CD4-positive, alpha-beta T cell treated with Interleukin-15 for 1 hour (primary cell): Measurements from ENCODE around the gene PCED1B.
"Not testable (repeated sequence)": the region's sequence is repeated elsewhere in the genome, so short reads cannot be mapped to it uniquely, and the experiment has no call there.

Experiments
- DNase-seq: peaks from one replicate; pipeline ENCODE4 v3.0.0-alpha.2; 2020

The PCED1B gene

GRCh38 chr12:47079468-47079980, at the start of gene PCED1B, which contains the start of gene AMIGO2:
Gene PCED1B (plus strand): TSS chr12:47079621. CDS start chr12:47235064, 155,443 bp downstream.
Gene AMIGO2 (minus strand): TSS chr12:47079959. CDS start chr12:47079002, 957 bp downstream.
- DNase-seq: peak; percentile 63

GRCh38 chr12:47029903-47030302, 49.5 kb upstream of the PCED1B start:
- DNase-seq: no peak

DNA sequence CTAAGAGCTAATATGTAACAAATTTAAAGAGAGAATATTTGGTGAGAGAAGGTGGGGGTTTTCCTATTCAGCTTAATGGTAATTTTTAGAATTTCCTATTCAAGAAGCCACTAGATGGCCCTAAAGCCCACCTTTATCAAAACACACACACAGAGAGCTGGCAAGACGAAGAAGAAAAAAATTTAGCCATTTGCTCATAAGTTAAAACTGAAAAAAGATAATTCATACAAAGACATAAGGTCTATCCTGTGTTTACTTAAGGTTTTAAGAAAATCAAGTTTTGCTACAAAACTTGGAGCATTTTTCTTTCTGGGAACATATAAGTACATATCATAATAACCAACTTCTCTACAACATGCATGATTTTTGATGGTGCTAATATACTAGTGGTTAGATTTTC, 46.8 kb upstream of the PCED1B start:
- DNase-seq: no peak

- DNase-seq: no peak
Observed at GRCh38 chr12:47033081-47033480, 46.3 kb upstream of the PCED1B start.

- no peak for DNase-seq
Observed at GRCh38 chr12:47033789-47034555, 45.4 kb upstream of the PCED1B start.

- DNase-seq: no peak
Observed at GRCh38 chr12:47034661-47035060, 44.8 kb upstream of the PCED1B start.

- no peak for DNase-seq
Observed at GRCh38 chr12:47035484-47035883, 43.9 kb upstream of the PCED1B start.

DNA sequence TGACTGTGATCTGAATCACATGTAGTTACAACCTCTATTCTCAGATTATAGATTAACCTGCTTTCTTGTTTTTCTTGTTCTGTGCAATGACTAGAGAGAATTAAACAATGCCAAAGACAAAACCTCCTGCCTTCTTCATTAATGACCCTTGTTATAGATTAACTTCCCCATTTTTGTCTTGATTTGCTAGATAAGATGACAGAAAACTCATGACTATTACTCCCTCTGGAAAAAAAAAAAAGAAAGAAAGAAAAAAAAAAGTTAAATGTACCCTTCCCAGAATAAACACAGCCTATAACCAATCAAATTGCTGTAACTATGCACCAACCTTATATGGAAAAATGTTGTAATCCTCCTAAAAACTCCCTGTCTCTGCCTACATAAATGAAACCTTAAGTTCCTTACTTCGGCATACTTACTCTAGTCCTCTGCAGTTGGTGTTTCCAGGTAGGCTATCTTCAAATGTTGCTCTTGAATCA, 41.1 kb upstream of the PCED1B start:
- no peak for DNase-seq

- no peak for DNase-seq
Observed at GRCh38 chr12:47039079-47039478, 40.3 kb upstream of the PCED1B start.

- no peak for DNase-seq
Observed at GRCh38 chr12:47039756-47040155, 39.7 kb upstream of the PCED1B start.

- DNase-seq: no peak
Observed at GRCh38 chr12:47041327-47041726, 38.1 kb upstream of the PCED1B start.

- no peak for DNase-seq
Observed at GRCh38 chr12:47048541-47048940, 30.9 kb upstream of the PCED1B start.

DNA sequence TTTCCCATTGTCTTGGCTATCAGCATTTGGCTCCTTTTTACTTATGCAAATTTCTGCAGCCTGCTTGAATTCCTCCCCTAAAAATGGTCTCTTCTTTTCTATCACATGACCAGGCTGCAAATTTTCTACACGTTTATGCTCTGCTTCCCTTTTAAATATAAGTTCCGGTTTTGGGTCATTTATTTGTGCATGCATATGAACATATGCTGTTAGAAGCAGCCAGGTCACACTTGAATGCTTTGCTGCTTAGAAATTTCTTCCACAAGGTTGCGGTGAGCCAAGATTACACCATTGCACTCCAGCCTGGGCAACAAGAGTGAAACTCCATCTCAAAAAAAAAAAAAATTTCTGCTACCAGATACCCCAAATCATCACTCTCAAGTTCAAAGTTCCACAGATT, 28.1 kb upstream of the PCED1B start:
- not testable (repeated sequence) for DNase-seq

GRCh38 chr12:47052274-47052673, 27.1 kb upstream of the PCED1B start:
- DNase-seq: no peak

DNA sequence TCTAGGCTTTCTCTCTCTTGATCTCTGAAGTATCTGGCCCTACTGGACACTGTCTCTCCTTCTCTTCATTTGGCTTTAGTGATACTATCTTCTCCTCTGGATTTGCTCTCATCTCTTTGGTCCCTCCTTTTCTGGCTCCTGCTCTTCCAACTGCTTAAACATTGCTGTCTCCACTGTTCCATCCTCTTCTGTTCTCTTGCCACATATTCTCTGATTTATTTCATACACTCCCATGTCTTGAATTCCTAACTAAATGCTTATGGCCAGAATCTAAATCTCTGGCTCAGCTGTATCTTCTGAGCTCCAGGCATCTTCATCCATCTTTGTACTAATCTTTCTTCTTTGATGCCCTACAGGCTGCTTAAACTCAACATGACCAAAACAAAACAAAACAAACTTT, 25.5 kb upstream of the PCED1B start:
- DNase-seq: no peak

- DNase-seq: no peak
Observed at GRCh38 chr12:47054659-47055058, 24.8 kb upstream of the PCED1B start.

- DNase-seq: not testable (repeated sequence)
Observed at GRCh38 chr12:47055856-47056255, 23.6 kb upstream of the PCED1B start.

- not testable (repeated sequence) for DNase-seq
Observed at GRCh38 chr12:47056944-47057343, 22.5 kb upstream of the PCED1B start.

DNA sequence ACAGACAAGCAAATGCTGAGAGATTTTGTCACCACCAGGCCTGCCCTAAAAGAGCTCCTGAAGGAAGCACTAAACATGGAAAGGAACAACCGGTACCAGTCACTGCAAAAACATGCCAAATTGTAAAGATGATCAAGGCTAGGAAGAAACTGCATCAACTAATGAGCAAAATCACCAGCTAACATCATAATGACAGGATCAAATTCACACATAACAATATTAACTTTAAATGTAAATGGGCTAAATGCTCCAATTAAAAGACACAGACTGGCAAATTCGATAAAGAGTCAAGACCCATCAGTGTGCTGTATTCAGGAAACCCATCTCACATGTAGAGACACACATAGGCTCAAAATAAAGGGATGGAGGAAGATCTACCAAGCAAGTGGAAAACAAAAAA, 20.8 kb upstream of the PCED1B start:
- not testable (repeated sequence) for DNase-seq

DNA sequence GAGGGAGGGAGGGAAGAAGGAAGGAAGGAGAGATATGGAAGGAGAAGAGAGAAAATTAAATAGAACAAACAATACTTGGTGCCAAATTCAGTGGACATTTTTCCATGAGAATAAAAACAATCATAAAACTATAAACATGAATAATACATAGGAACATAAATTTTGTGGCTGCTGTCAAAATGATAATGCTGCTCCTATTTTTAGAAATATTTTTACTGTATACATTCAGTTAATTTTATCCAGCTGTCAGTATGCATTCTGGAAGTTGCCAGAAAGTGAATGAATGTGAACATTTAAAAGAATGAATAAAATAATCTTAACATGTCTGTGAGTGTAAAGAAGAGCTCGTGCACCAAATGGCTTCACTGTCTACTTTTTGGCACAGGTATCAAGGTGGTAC, 13.9 kb upstream of the PCED1B start:
- no peak for DNase-seq

DNA sequence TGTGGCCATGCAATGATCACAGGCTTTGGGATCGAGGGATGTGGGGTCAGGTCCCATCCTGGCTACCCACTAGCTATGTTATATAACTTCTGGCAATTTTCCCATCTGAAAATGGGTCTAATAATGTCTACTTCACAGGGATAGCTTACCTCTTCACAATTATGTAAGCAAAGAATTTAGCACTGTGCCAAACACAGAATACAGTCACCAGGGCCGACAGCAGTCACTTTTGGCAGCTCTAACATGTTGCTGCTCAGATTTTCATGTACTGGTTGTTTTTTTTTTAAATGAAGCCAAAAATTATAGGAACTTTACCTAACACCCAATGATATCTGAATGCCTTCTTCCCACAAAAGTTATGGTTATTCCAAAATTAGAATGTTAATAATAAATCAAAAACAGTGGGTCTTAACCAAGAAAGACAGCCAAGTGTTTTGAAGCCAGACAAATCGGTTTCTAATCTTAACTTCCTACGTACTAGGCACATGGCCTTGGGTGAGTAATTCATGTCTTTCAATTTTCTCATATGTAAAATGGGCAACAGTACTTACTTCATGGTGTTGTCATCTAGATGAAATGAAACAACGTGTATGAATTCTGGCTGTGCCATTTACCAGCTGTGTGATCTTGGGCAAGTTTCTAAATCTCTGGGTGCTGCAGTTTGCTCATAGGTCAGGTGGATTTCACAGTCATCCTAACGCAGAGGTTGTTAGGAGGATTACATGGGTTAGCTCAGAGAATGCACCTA, 13.0 kb upstream of the PCED1B start:
- DNase-seq: no peak

DNA sequence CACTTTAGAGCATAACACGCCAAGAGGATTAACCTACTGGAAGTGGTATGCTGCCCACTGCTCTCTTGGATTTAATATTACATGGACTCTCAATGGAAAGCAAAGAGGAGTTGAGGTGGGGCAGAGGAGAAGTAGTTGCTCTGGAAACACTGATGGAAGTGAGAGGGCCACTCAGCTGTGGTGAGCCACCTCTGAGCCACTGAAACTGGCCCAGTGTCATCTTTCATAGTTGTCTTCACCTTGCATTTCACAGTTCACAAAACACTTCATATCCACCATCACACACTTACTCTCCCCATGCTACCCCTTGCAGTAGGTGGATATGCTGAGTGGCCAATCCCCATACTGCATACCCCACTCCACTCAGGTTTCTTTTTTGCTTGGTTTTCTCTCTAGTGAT, 12.2 kb upstream of the PCED1B start:
- no peak for DNase-seq

DNA sequence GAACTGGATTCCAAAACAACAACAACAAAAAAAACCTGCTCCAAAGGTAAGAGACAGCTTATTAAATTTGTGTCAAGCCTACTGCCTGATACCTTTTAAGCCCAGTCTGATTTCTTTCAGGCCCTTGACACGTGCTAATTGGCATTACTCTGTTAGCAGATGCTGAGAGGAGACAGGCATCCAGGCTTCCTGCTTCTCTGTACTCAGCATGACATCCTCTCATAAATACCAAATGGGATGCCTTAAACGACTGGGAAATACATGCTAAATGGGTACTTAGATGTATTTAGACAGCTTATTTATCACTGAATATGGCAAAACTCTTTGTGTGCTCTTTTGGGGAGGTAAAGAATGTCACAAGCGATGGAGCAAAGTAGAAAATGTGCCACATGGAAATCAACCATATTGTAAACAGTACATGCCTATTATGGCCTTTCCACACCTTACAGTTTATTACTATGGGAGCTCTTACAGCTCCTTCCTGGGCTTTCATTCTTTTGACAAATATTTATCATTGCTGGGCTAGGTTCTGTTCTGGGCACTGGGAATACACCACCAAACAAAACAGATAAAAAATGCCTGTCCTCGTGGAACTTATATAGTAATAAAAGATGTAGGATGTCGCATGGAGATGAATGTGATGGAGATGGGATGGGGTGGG, 11.5 kb upstream of the PCED1B start:
- no peak for DNase-seq
